ENCODE results near the gene GABBR2.
A peak's percentile ranks its signal among the peaks of the same experiment; 100 is the strongest.

The GABBR2 gene

DNA sequence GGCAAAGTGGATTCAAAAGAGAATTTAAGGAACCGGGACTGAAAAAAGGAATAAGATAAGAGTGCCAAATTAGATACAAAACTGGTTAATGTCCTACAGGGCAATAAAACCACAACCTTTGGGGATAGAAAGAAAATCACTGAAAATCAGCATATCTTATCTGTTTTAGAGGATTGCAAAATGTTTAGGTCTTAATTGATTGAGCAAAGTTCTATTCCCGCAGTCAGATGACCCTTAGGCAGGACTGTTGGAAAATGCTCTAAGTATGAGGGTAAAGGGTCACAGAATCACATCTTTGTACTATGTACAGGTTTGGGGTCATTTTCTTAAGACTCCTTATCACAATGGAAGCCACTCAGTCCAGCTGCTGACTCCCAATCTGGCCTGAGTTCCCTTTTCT is 129.0 kb downstream of the GABBR2 start:
- H3K4me3 ChIP-seq (replicated peaks; ENCODE audit: low read depth, low read length), result no peak overlapping the region
- TF ChIP-seq CTCF (IDR thresholded peaks at IDR 0.05; ENCODE audit: low read length, missing control alignments), result no peak
- DNase-seq (ENCODE audit: low read depth), result no peak

DNA sequence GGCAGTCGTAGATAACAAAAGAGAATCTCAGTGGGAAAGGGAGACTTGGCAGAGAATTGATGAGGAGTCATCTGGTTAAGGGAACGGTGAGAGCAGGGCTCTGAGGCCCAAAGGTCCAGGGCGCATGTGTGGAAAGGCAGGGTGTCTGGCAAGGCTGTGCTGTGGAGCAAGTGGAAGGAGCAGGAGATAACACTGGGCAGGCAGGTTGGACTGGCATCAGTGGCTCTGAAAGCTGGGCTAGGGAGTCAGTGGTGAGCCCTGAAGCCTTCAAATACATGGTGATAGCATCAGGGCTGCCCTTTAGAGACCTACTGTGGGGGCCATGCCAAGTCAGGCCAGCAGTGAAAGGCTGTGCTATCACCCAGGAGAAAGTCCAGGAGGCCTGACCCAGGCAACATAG is 131.3 kb downstream of the GABBR2 start:
- TF ChIP-seq CTCF (IDR thresholded peaks at IDR 0.05; ENCODE audit: low read length, missing control alignments), result no peak
- no peak overlapping the region for H3K4me3 ChIP-seq (replicated peaks; ENCODE audit: low read depth, low read length)
- no peak for DNase-seq (ENCODE audit: low read depth)

DNA sequence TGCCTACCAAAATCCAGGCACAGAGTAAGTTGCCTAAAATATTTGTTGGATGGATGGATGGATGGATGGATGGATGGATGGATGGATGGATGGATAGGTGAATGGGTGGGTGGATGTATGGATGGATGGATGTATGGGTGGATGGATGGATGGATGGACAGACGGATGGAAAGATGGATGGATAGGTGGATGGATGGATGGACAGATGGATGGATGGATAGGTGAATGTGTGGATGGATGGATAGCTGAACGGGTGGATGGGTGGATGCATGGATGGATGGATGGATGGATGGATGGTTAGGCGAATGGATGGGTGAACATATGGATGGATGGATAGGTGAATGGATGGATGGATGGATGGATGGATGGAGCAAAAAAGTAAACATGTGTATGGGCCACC is 131.9 kb downstream of the GABBR2 start:
- H3K4me3 ChIP-seq (replicated peaks; ENCODE audit: low read depth, low read length), result no peak overlapping the region
- no peak for TF ChIP-seq CTCF (IDR thresholded peaks at IDR 0.05; ENCODE audit: low read length, missing control alignments)
- no peak for DNase-seq (ENCODE audit: low read depth)

DNA sequence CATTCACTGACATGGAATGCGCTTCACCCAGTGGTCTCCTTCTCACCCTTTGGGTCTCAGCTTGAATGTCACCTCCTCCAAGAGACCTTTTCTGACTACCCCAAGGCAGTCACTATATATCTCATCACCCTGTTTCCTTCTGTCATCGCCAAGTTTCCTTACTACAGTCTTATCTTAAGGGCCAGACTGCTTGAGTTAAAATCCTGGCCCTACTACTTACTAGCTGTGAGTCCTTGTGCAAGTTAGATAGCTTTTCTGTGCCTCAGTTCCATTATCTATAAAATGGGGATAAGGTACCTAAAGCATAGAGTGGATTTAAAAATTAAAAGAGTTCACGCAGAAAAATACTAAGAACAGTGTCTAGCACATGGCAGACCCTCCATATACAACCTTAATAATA is 132.4 kb downstream of the GABBR2 start:
- no peak overlapping the region for H3K4me3 ChIP-seq (replicated peaks; ENCODE audit: low read depth, low read length)
- no peak for TF ChIP-seq CTCF (IDR thresholded peaks at IDR 0.05; ENCODE audit: low read length, missing control alignments)
- no peak for DNase-seq (ENCODE audit: low read depth)

DNA sequence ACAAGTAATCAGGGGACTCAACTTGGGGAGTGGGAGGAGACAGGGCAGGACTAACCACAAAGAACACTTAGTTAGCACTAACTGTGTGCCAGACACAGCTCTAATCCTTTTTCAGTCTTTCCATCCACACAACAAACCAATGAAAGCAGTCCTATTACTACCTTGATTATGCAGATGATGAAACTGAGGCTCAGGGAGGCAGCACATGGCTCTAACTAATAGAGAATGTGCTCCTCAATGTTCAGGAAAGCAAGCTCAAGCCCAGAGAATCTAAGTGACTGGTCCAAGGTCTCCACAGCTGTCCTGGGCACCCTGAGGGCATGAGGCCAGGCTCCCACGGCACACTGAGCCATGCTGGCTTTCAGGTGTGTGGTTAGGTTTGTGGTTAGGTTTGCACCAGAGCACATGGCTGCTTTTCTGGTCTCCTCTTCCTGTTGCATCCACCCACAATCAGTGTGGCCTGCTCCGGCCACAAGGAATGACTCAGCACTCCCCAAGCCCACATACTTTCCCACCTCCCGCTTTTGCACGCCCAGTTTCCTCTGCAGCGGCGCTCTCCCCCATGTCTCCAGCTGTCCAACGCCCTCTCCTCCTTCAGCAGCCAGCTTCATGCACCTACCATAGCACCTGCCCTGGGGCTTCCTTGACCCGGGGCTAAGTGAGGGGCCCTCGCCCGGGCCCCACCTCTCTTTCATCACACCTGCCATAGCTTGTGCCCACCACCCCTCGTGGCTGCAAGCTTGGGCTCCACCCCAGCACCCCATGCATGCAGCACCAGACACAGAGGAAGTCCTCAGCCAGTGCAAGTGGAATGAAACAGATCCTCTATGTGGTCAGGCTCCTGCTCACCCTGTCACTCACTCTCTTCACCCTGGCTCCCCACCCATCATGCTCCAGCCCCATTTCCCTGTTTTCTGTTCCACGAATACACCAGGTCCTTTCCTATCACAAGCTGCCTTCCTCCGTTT is 133.1 kb downstream of the GABBR2 start:
- no peak overlapping the region for H3K4me3 ChIP-seq (replicated peaks; ENCODE audit: low read depth, low read length)
- no peak for TF ChIP-seq CTCF (IDR thresholded peaks at IDR 0.05; ENCODE audit: low read length, missing control alignments)
- DNase-seq (ENCODE audit: low read depth), result peak; percentile 87

- DNase-seq (ENCODE audit: low read depth), result no peak
- TF ChIP-seq CTCF (IDR thresholded peaks at IDR 0.05; ENCODE audit: low read length, missing control alignments), result peak; percentile 5
- H3K4me3 ChIP-seq (replicated peaks; ENCODE audit: low read depth, low read length), result no peak overlapping the region
These were observed 134.9 kb downstream of the GABBR2 start for GRCh38 chr9:98573749-98574278.

Measured in fibroblast of pulmonary artery (primary cell).